H1 (cell line): ENCODE results near the gene TERF2IP. TPM values are rescaled to one million over a fixed set of nuclear protein-coding genes. Genes with fewer than 3 reads are reported as not detected.

ENCODE experiments used
- CTCF ChIA-PET: fragments of 300-600 bp; sonication (Branson Sonifier 250); formaldehyde crosslinking; loops from one replicate; lab custom pipeline; 2021; ENCODE audit not compliant: partially characterized antibody; lab: Charles Lee
- POLR2A ChIA-PET: fragments of 300-600 bp; sonication (Branson Sonifier 250); formaldehyde crosslinking; loops from one replicate; lab custom pipeline; 2021; ENCODE audit warnings: inconsistent platforms; ENCODE audit not compliant: partially characterized antibody; lab: Charles Lee
- DNase-seq, 2 experiments: peaks; one replicate each; pipeline versions ENCODE4 v3.0.0 to v3.0.0-alpha.2; 2010 to 2022; ENCODE audit warnings: low spot score in 2 of 2, low read depth in 1 of 2, mixed read lengths in 1 of 2
- FAIRE-seq: peaks from 2 replicates; lab custom pipeline; 2011; peaks lifted over from hg19 to GRCh38; lab: Jason Lieb, UNC
- H2AFZ ChIP-seq: 2 replicates; pipeline ENCODE4 v1.8.1; 2012; ENCODE audit warnings: low read length, inconsistent platforms
- H2AK5ac ChIP-seq: 2 replicates; pipeline ENCODE4 v1.6.1; 2013; ENCODE audit warnings: low read depth, low read length
- H2BK120ac ChIP-seq: replicated peaks from 2 replicates; pipeline ENCODE3; 2013; ENCODE audit warnings: low read depth, low read length, inconsistent platforms
- H2BK12ac ChIP-seq: 2 replicates; pipeline ENCODE4 v1.6.1; 2013; ENCODE audit warnings: low read depth, low read length
- H2BK15ac ChIP-seq: 2 replicates; pipeline ENCODE4 v1.6.1; 2013; ENCODE audit warnings: low read length
- H2BK20ac ChIP-seq: 2 replicates; pipeline ENCODE4 v1.6.1; 2013; ENCODE audit warnings: low read length
- H2BK5ac ChIP-seq: 2 replicates; pipeline ENCODE4 v1.6.1; 2013; ENCODE audit warnings: low read depth, low read length
- H3K14ac ChIP-seq: 2 replicates; pipeline ENCODE4 v1.6.1; 2013; ENCODE audit warnings: inconsistent platforms; ENCODE audit not compliant: insufficient read length
- H3K18ac ChIP-seq: 2 replicates; pipeline ENCODE4 v1.6.1; 2013; ENCODE audit warnings: low read length; ENCODE audit errors: extremely low read depth
- H3K23ac ChIP-seq: 2 replicates; pipeline ENCODE4 v1.6.1; 2013; ENCODE audit warnings: inconsistent platforms; ENCODE audit not compliant: insufficient read length
- H3K23me2 ChIP-seq: 2 replicates; pipeline ENCODE4 v1.6.1; 2013; ENCODE audit warnings: low read depth, low read length
- H3K27ac ChIP-seq: 2 replicates; pipeline ENCODE4 v1.6.1; 2011; ENCODE audit warnings: low read depth, low read length, inconsistent platforms
- H3K27me3 ChIP-seq, 4 experiments: replicated peaks in 1 of 4; 1 replicate in 1 of 4; 2 replicates in 3 of 4; pipeline versions ENCODE4 v1.6.1 to v1.8.1; 2011 to 2013; ENCODE audit warnings: low read length in 3 of 4, mild to moderate bottlenecking in 3 of 4, inconsistent platforms in 2 of 4, mixed read lengths in 2 of 4, moderate library complexity in 1 of 4; ENCODE audit not compliant: control insufficient read depth in 3 of 4, insufficient read depth in 3 of 4; ENCODE audit errors: extremely low read depth in 1 of 4
- H3K36me3 ChIP-seq, 4 experiments: 2 replicates each; pipeline versions ENCODE4 v1.6.1 to v1.8.1; 2011 to 2013; ENCODE audit warnings: mild to moderate bottlenecking in 4 of 4, low read length in 3 of 4, moderate library complexity in 2 of 4, control low read depth in 1 of 4, inconsistent platforms in 1 of 4; ENCODE audit not compliant: insufficient read depth in 4 of 4, control insufficient read depth in 2 of 4
- H3K4ac ChIP-seq: replicated peaks from 2 replicates; pipeline ENCODE3; 2013; ENCODE audit warnings: low read length, low read depth, mixed read lengths, inconsistent platforms; ENCODE audit not compliant: insufficient read length
- H3K4me1 ChIP-seq, 4 experiments: replicated peaks in 1 of 4; 1 replicate in 1 of 4; 2 replicates in 3 of 4; pipeline versions ENCODE4 v1.6.1 to v1.8.1; 2011 to 2013; ENCODE audit warnings: low read length in 3 of 4, inconsistent platforms in 2 of 4, mixed read lengths in 1 of 4; ENCODE audit not compliant: insufficient read depth in 4 of 4, control insufficient read depth in 3 of 4
- H3K4me2 ChIP-seq, 2 experiments: 2 replicates each; pipeline versions ENCODE4 v1.6.1 to v1.8.1; 2011 to 2013; ENCODE audit warnings: low read depth in 2 of 2, low read length in 2 of 2, control low read depth in 1 of 2, inconsistent platforms in 1 of 2, mild to moderate bottlenecking in 1 of 2; ENCODE audit not compliant: insufficient read depth in 1 of 2
- H3K4me3 ChIP-seq, 4 experiments: fragments of 200-600, 300-600 bp in 1 of 4; sonication (generic), shearing (Covaris generic), sonication (Bioruptor Twin) in 1 of 4; 2 replicates each; pipeline versions ENCODE4 v1.5.1 to v1.8.1; 2011 to 2016; ENCODE audit warnings: low read length in 4 of 4, low read depth in 3 of 4, control low read depth in 2 of 4, inconsistent platforms in 2 of 4, mild to moderate bottlenecking in 2 of 4, mixed read lengths in 1 of 4, moderate library complexity in 1 of 4; ENCODE audit not compliant: insufficient read depth in 2 of 4; ENCODE audit errors: extremely low read depth in 1 of 4
- H3K56ac ChIP-seq: replicated peaks from 2 replicates; pipeline ENCODE3; 2013; ENCODE audit warnings: low read depth, mild to moderate bottlenecking, mixed read lengths, low read length, inconsistent platforms; ENCODE audit not compliant: insufficient read length
- H3K79me1 ChIP-seq: 2 replicates; pipeline ENCODE4 v1.6.1; 2013; ENCODE audit warnings: low read depth, low read length, control low read depth
- H3K79me2 ChIP-seq, 2 experiments: 2 replicates each; pipeline versions ENCODE4 v1.6.1 to v1.8.1; 2012 to 2013; ENCODE audit warnings: low read length in 2 of 2, mild to moderate bottlenecking in 2 of 2, inconsistent platforms in 1 of 2; ENCODE audit not compliant: insufficient read depth in 2 of 2, control insufficient read depth in 1 of 2
- H3K9ac ChIP-seq, 4 experiments: replicated peaks in 1 of 4; 1 replicate in 1 of 4; 2 replicates in 3 of 4; pipeline versions ENCODE4 v1.6.1 to v1.8.1; 2011 to 2013; ENCODE audit warnings: low read depth in 3 of 4, low read length in 3 of 4, control low read depth in 2 of 4, mild to moderate bottlenecking in 2 of 4, moderate library complexity in 2 of 4, inconsistent platforms in 1 of 4; ENCODE audit errors: extremely low read depth in 1 of 4
- H3K9me3 ChIP-seq, 2 experiments: 2 replicates each; pipeline versions ENCODE4 v1.6.1 to v1.8.1; 2012 to 2013; ENCODE audit warnings: mild to moderate bottlenecking in 2 of 2, moderate library complexity in 2 of 2, control low read depth in 1 of 2, inconsistent platforms in 1 of 2, low read depth in 1 of 2, low read length in 1 of 2, mixed read lengths in 1 of 2; ENCODE audit not compliant: insufficient read depth in 2 of 2
- H4K20me1 ChIP-seq, 2 experiments: replicated peaks in 1 of 2; 2 replicates each; pipeline versions ENCODE3 to v1.8.1; 2011 to 2013; ENCODE audit warnings: inconsistent platforms in 2 of 2, low read length in 2 of 2, mild to moderate bottlenecking in 1 of 2; ENCODE audit not compliant: insufficient read depth in 2 of 2, control insufficient read depth in 1 of 2
- H4K5ac ChIP-seq: 2 replicates; pipeline ENCODE4 v1.6.1; 2013; ENCODE audit warnings: low read length, low read depth, mixed read lengths, inconsistent platforms; ENCODE audit not compliant: insufficient read length
- H4K8ac ChIP-seq: 2 replicates; pipeline ENCODE4 v1.8.0; 2013; ENCODE audit warnings: mild to moderate bottlenecking, moderate library complexity, low read length, inconsistent platforms; ENCODE audit not compliant: insufficient read depth; ENCODE audit errors: extremely low read depth
- H4K91ac ChIP-seq: replicated peaks from 2 replicates; pipeline ENCODE3; 2013; ENCODE audit warnings: low read length, mixed read lengths, inconsistent platforms; ENCODE audit not compliant: insufficient read length
- CTBP2 ChIP-seq: IDR thresholded peaks from 2 replicates; pipeline ENCODE4 v1.7.0; 2011; ENCODE audit warnings: borderline replicate concordance, mild to moderate bottlenecking, moderate library complexity, mixed read lengths, low read length; ENCODE audit not compliant: insufficient read depth, insufficient read length
- CTCF ChIP-seq, 3 experiments: IDR thresholded peaks; 1 replicate in 2 of 3; 2 replicates in 1 of 3; pipeline versions ENCODE4 v1.5.1 to v1.6.1; 2011; ENCODE audit warnings: low read length in 3 of 3, mild to moderate bottlenecking in 3 of 3, inconsistent platforms in 2 of 3, low read depth in 1 of 3, moderate library complexity in 1 of 3; ENCODE audit not compliant: insufficient read depth in 1 of 3; ENCODE audit errors: control extremely low read depth in 1 of 3
- EGR1 ChIP-seq: IDR thresholded peaks from 2 replicates; pipeline ENCODE4 v1.6.1; 2011; ENCODE audit warnings: low read depth, low read length, borderline replicate concordance
- HDAC6 ChIP-seq: IDR thresholded peaks from one replicate; pipeline ENCODE4 v1.7.1; 2012; ENCODE audit warnings: low read depth, mild to moderate bottlenecking, inconsistent platforms, low read length, moderate library complexity
- JUN ChIP-seq: IDR thresholded peaks from 2 replicates; pipeline ENCODE4 v1.6.1; 2011; ENCODE audit warnings: low read depth, mild to moderate bottlenecking, improper control_type of control experiment, low read length
- MAX ChIP-seq: IDR thresholded peaks from 2 replicates; pipeline ENCODE4 v1.6.1; 2012; ENCODE audit warnings: inconsistent platforms
- POLR2AphosphoS5 ChIP-seq: IDR thresholded peaks from 2 replicates; pipeline ENCODE4 v1.6.1; 2011; ENCODE audit warnings: low read depth, low read length
- SIN3A ChIP-seq, 2 experiments: IDR thresholded peaks in 1 of 2; conservative IDR thresholded peaks in 1 of 2; 2 replicates each; pipeline ENCODE4 v1.6.1; 2011 to 2012; ENCODE audit warnings: low read length in 2 of 2, improper control_type of control experiment in 1 of 2, low read depth in 1 of 2, mild to moderate bottlenecking in 1 of 2
- SIX5 ChIP-seq: IDR thresholded peaks from 2 replicates; pipeline ENCODE4 v1.6.1; 2011; ENCODE audit warnings: mild to moderate bottlenecking, low read depth, low read length
- TAF7 ChIP-seq: optimal IDR thresholded peaks from 2 replicates; pipeline ENCODE3; 2011; ENCODE audit warnings: low read depth, mild to moderate bottlenecking, inconsistent platforms, low read length, moderate library complexity, borderline replicate concordance
- WGBS, 2 experiments: shearing (Covaris generic) in 1 of 2; methylation state at CpG; one replicate each; pipeline versions ENCODE4 v1.1.6 to v1.1.7; 2013 to 2015; ENCODE audit warnings: low lambda C conversion rate in 2 of 2, mixed read lengths in 2 of 2, inconsistent platforms in 1 of 2, low coverage in 1 of 2, missing lambda C conversion rate in 1 of 2; ENCODE audit not compliant: insufficient replicate concordance in 2 of 2, insufficient coverage in 1 of 2, insufficient read length in 1 of 2; ENCODE audit errors: extremely low coverage in 1 of 2, missing lambda C conversion rate in 1 of 2; 5-methylcytosine and 5-hydroxymethylcytosine counted together
- polyA plus RNA-seq, 7 experiments: library from polyadenylated mRNA; depleted of rRNA in 3 of 7; stranded (reverse) in 5 of 7; unstranded in 2 of 7; fragments of >200 nt in 5 of 7; fragments of 200-250 nt in 2 of 7; gene quantifications; 1 replicate in 5 of 7; 2 replicates in 1 of 7; 4 replicates in 1 of 7; pipeline versions ENCODE4 v1.2.1 to v1.2.3, GENCODE V29; 2011 to 2013; ENCODE audit warnings: missing spikeins in 2 of 7, mixed read lengths in 2 of 7
- total RNA-seq: library from RNA; stranded (reverse); fragmentation: NEBNext Ultra II Directional; extraction: Animal tissue kit (Norgen Biotek cat#: 25700); gene quantifications from 2 replicates; pipeline ENCODE4 v1.2.1, GENCODE V29; 2021

TERF2IP gene
- total and polyA plus RNA-seq, 2 of the 8 experiments (the other 6 are each of a cell fraction or from before 2014, with no cell fraction given): 5.5 to 15.1 TPM

- Histone ChIP-seq H3K4me3 (no peak overlapping the region), H3K36me3 (peaks cover 10 to 67% (median 46%) of the 10 kb centered on the region in 4 experiments)
- no peak for FAIRE-seq
- TF ChIP-seq JUN (no peak), SIN3A (conservative IDR thresholded peaks at IDR 0.05 in 1 of 2, IDR thresholded peaks at IDR 0.05 in 1 of 2; ENCODE audit: low read depth in 1 of 2, low read length in 2 of 2) (no peak), CTBP2 (no peak), EGR1 (no peak), TAF7 (no peak), HDAC6 (no peak), SIX5 (no peak), MAX (no peak), CTCF (IDR thresholded peaks at IDR 0.05; ENCODE audit: control extremely low read depth in 1 of 3, insufficient read depth in 1 of 3, low read depth in 1 of 3, low read length in 3 of 3) (no peak), POLR2AphosphoS5 (no peak)
Observed at GRCh38 chr16:75616521-75617010, 31.0 kb upstream of the TERF2IP start.

More at GRCh38 chr16:75616521-75617010, 31.0 kb upstream of the TERF2IP start:
- H4K20me1 ChIP-seq: peaks cover 0 to 2% of the 10 kb centered on the region in 2 experiments
- no peak overlapping the region for H3K18ac ChIP-seq
- CTCF ChIA-PET: interaction anchor here (0.8 to 1.1 kb wide), 2 partner anchors 10 to 35 kb away, joined by 3 read pairs; no protein-coding TSS in a partner anchor
- POLR2A ChIA-PET: interaction anchor here (1.4 kb wide), 1 partner anchor 10 kb away, joined by 4 read pairs; no protein-coding TSS in a partner anchor
- H4K8ac ChIP-seq: no peak overlapping the region
- no peak overlapping the region for H3K56ac ChIP-seq
- no peak overlapping the region for H3K4me2 ChIP-seq
- H3K14ac ChIP-seq: no peak overlapping the region
- H2BK12ac ChIP-seq: no peak overlapping the region
- no peak overlapping the region for H2BK5ac ChIP-seq
- peaks cover 0 to under 1% (median 0%) of the 10 kb centered on the region in 4 experiments; a peak in 1 of 7 replicates for H3K4me1 ChIP-seq
- no peak overlapping the region for H2AFZ ChIP-seq
- H4K91ac ChIP-seq: no peak overlapping the region
- H3K23me2 ChIP-seq: no peaks in the 10 kb centered on the region
- H2BK120ac ChIP-seq: no peak overlapping the region
- no peak overlapping the region for H3K23ac ChIP-seq
- H3K27me3 ChIP-seq: no peaks in the 10 kb centered on the region
- H3K4ac ChIP-seq: no peak overlapping the region
- H3K9me3 ChIP-seq: no peaks in the 10 kb centered on the region
- H3K79me1 ChIP-seq: no peaks in the 10 kb centered on the region; the same call in 1 of the 2 replicates
- H3K79me2 ChIP-seq: 0 out of 4 replicates have a peak, but pooled peaks cover 0 to 2% of the 10 kb centered on the region in 2 experiments
- no peak overlapping the region for H2BK15ac ChIP-seq
- no peak overlapping the region for H2AK5ac ChIP-seq
- H3K27ac ChIP-seq: no peak overlapping the region
- H3K9ac ChIP-seq: no peak overlapping the region
- H4K5ac ChIP-seq: no peak overlapping the region
- WGBS, 2 experiments: 94% methylated on average over 4 of the region's 4 CpGs; no CpG with 5 or more reads in 1 of the 2 experiments
- no peak for DNase-seq
- no peak overlapping the region for H2BK20ac ChIP-seq
